IMR-90 (cell line): Measurements from ENCODE around the gene WDR47. TPM values are rescaled to one million over a fixed set of nuclear protein-coding genes. Genes with fewer than 3 reads are reported as not detected.

Experiments used
- ATAC-seq: fragments of 200-7000 bp; cut with Tn5 transposase; 2 replicates; pipeline ENCODE4 v1.9.1; 2020; ENCODE audit warnings: low read depth, mild to moderate bottlenecking, moderate library complexity
- BruUV-seq: library from RNA; stranded (reverse); fragments of 400-500 nt; replicated peaks from 2 replicates; lab custom pipeline; 2021; lab: Mats Ljungman, UMichigan
- CTCF ChIA-PET: fragments of 300-600 bp; formaldehyde crosslinking; extraction: SDS; loops from one replicate; lab custom pipeline; 2021; ENCODE audit warnings: antibody characterized with exemption; lab: Yijun Ruan, JAX
- POLR2A ChIA-PET: fragments of 300-600 bp; sonication (Branson Sonifier 250); formaldehyde crosslinking; loops from one replicate; lab custom pipeline; 2022; ENCODE audit warnings: antibody characterized with exemption; ENCODE audit not compliant: unreplicated experiment; lab: Charles Lee
- DNase-seq: peaks from one replicate; pipeline ENCODE4 v3.0.0; 2013
- H2AFZ ChIP-seq: replicated peaks from 2 replicates; pipeline ENCODE3; 2013; ENCODE audit warnings: low read length, mild to moderate bottlenecking; ENCODE audit not compliant: poor library complexity
- H2AK5ac ChIP-seq: 2 replicates; pipeline ENCODE4 v1.6.1; 2013; ENCODE audit warnings: low read depth, low read length, inconsistent platforms
- H2AK9ac ChIP-seq: replicated peaks from 2 replicates; pipeline ENCODE3; 2013; ENCODE audit warnings: mild to moderate bottlenecking, low read depth, low read length, moderate library complexity; ENCODE audit not compliant: poor library complexity
- H2BK120ac ChIP-seq: 2 replicates; pipeline ENCODE4 v1.6.1; 2013; ENCODE audit warnings: low read depth, low read length, inconsistent platforms
- H2BK15ac ChIP-seq: 3 replicates; pipeline ENCODE4 v1.6.1; 2013; ENCODE audit warnings: low read depth, low read length, inconsistent platforms
- H2BK20ac ChIP-seq: 2 replicates; pipeline ENCODE4 v1.6.1; 2013; ENCODE audit warnings: low read depth, mild to moderate bottlenecking, inconsistent platforms, low read length, moderate library complexity
- H2BK5ac ChIP-seq: 2 replicates; pipeline ENCODE4 v1.6.1; 2013; ENCODE audit warnings: mild to moderate bottlenecking, low read depth, low read length, inconsistent platforms; ENCODE audit not compliant: poor library complexity, severe bottlenecking
- H3K14ac ChIP-seq: replicated peaks from 2 replicates; pipeline ENCODE4 v1.6.1; 2013; ENCODE audit warnings: low read depth, low read length, inconsistent platforms
- H3K18ac ChIP-seq: 2 replicates; pipeline ENCODE4 v1.6.1; 2013; ENCODE audit warnings: low read depth, low read length, control low read depth
- H3K23ac ChIP-seq: 2 replicates; pipeline ENCODE4 v1.6.1; 2013; ENCODE audit warnings: low read depth, low read length, inconsistent platforms
- H3K27ac ChIP-seq: 2 replicates; pipeline ENCODE4 v1.5.1; 2013; ENCODE audit warnings: mild to moderate bottlenecking, control low read depth, low read length; ENCODE audit not compliant: insufficient read depth
- H3K27me3 ChIP-seq: 2 replicates; pipeline ENCODE4 v1.6.1; 2013; ENCODE audit warnings: low read length; ENCODE audit not compliant: control insufficient read depth, insufficient read depth
- H3K36me3 ChIP-seq: 2 replicates; pipeline ENCODE4 v1.6.1; 2013; ENCODE audit warnings: low read length, mixed read lengths; ENCODE audit not compliant: control insufficient read depth, insufficient read depth
- H3K4ac ChIP-seq: 2 replicates; pipeline ENCODE4 v1.6.1; 2013; ENCODE audit warnings: low read depth, low read length, inconsistent platforms
- H3K4me1 ChIP-seq: 2 replicates; pipeline ENCODE4 v1.6.1; 2013; ENCODE audit warnings: low read length, mixed read lengths; ENCODE audit not compliant: control insufficient read depth, insufficient read depth
- H3K4me2 ChIP-seq: 2 replicates; pipeline ENCODE4 v1.6.1; 2013; ENCODE audit warnings: low read depth, mild to moderate bottlenecking, control low read depth, low read length, moderate library complexity
- H3K4me3 ChIP-seq: 2 replicates; pipeline ENCODE4 v1.5.1; 2013; ENCODE audit warnings: low read depth, mild to moderate bottlenecking, control low read depth, low read length, moderate library complexity; ENCODE audit not compliant: insufficient read depth
- H3K56ac ChIP-seq: 2 replicates; pipeline ENCODE4 v1.6.1; 2013; ENCODE audit warnings: low read length, inconsistent platforms; ENCODE audit not compliant: insufficient read depth; ENCODE audit errors: extremely low read depth
- H3K79me1 ChIP-seq, 2 experiments: 2 replicates each; pipeline ENCODE4 v1.6.1; 2013; ENCODE audit warnings: low read length in 2 of 2, inconsistent platforms in 1 of 2, low read depth in 1 of 2
- H3K9ac ChIP-seq: 2 replicates; pipeline ENCODE4 v1.6.1; 2013; ENCODE audit warnings: low read depth, low read length, control low read depth
- H3K9me1 ChIP-seq: 2 replicates; pipeline ENCODE4 v1.6.1; 2013; ENCODE audit warnings: low read length, inconsistent platforms; ENCODE audit not compliant: insufficient read depth
- H3K9me3 ChIP-seq: 2 replicates; pipeline ENCODE4 v1.6.1; 2013; ENCODE audit warnings: low read length; ENCODE audit not compliant: control insufficient read depth, insufficient read depth
- H4K20me1 ChIP-seq: 2 replicates; pipeline ENCODE4 v1.6.1; 2013; ENCODE audit warnings: low read length, inconsistent platforms; ENCODE audit not compliant: insufficient read depth
- H4K5ac ChIP-seq: 2 replicates; pipeline ENCODE4 v1.6.1; 2013; ENCODE audit warnings: mild to moderate bottlenecking, low read depth, low read length, control low read depth
- H4K8ac ChIP-seq, 2 experiments: 2 replicates each; pipeline ENCODE4 v1.6.1; 2013; ENCODE audit warnings: low read depth in 2 of 2, low read length in 2 of 2, control low read depth in 1 of 2, inconsistent platforms in 1 of 2
- H4K91ac ChIP-seq: 2 replicates; pipeline ENCODE4 v1.6.1; 2013; ENCODE audit warnings: low read depth, low read length, inconsistent platforms; ENCODE audit not compliant: insufficient read depth
- CEBPB ChIP-seq: IDR thresholded peaks from 2 replicates; pipeline ENCODE4 v1.6.1; 2012; ENCODE audit warnings: low read depth, low read length, improper control_type of control experiment
- FOS ChIP-seq: fragments of 150-350 bp; IDR thresholded peaks from 2 replicates; pipeline ENCODE4 v1.6.1; 2016; ENCODE audit warnings: low read depth, low read length
- MXI1 ChIP-seq: IDR thresholded peaks from 2 replicates; pipeline ENCODE4 v1.6.1; 2012; ENCODE audit warnings: low read depth, mild to moderate bottlenecking, low read length, moderate library complexity, borderline replicate concordance
- RCOR1 ChIP-seq: IDR thresholded peaks from 2 replicates; pipeline ENCODE4 v1.6.1; 2012; ENCODE audit warnings: mild to moderate bottlenecking, low read length, improper control_type of control experiment; ENCODE audit not compliant: insufficient replicate concordance
- WGBS, 2 experiments: methylation state at CpG; one replicate each; pipeline versions ENCODE4 v1.1.5 to v1.1.7; 2013; ENCODE audit warnings: missing lambda C conversion rate in 2 of 2; ENCODE audit not compliant: insufficient read length in 1 of 2; ENCODE audit errors: extremely low coverage in 2 of 2; 5-methylcytosine and 5-hydroxymethylcytosine counted together
- dilution Hi-C: fragments of 300-500 bp; cut with HindIII; formaldehyde crosslinking; loops from one replicate; pipeline ENCODE4 v1.14.3; 2018; ENCODE audit warnings: low sequenced_read_pairs; ENCODE audit not compliant: unreplicated experiment
- in situ Hi-C: fragments of 300-500 bp; cut with MboI; formaldehyde crosslinking; loops from 3 replicates; pipeline ENCODE4 v1.14.3; 2019; ENCODE audit warnings: low sequenced_read_pairs, inconsistent platforms, mixed read lengths
- intact Hi-C: fragments of 100-400 bp; cut with micrococcal nuclease; formaldehyde crosslinking; loops from 2 replicates; pipeline ENCODE4 v1.10.0; 2022
- polyA plus RNA-seq, 3 experiments: library from polyadenylated mRNA; depleted of rRNA; stranded (reverse); fragments of >200 nt; gene quantifications; 2 replicates each; pipeline ENCODE4 v1.2.3, GENCODE V29; 2012; ENCODE audit warnings: low replicate concordance in 1 of 3
- total RNA-seq: library from RNA; depleted of rRNA; stranded (reverse); fragments of >200 nt; gene quantifications from 2 replicates; pipeline ENCODE4 v1.2.3, GENCODE V29; 2012
- TF ChIP-seq, protein P1 (sequence below): fragments of 150-350 bp; IDR thresholded peaks from 2 replicates; pipeline ENCODE4 v1.6.1; 2017; ENCODE audit warnings: mild to moderate bottlenecking, antibody characterized with exemption, low read length, low read depth

Gene WDR47
- total and polyA plus RNA-seq, 2 of the 4 experiments (the other 2 are of a cell fraction): 8.2 to 17.4 TPM

- dilution Hi-C loops: no loop called here
- intact Hi-C loops: no loop called here
- no peak overlapping the region for H3K18ac ChIP-seq
- no peak overlapping the region for H4K91ac ChIP-seq
- WGBS, 2 experiments: 82% methylated on average over 3 of the region's 5 CpGs; no CpG with 5 or more reads in 1 of the 2 experiments
- H2AK5ac ChIP-seq: no peak overlapping the region
- H3K4me1 ChIP-seq: 0 out of 2 replicates have a peak, but pooled peaks cover 2% of the 10 kb centered on the region
- no peak overlapping the region for H3K4ac ChIP-seq
- TF ChIP-seq MXI1 (no peak), RCOR1 (no peak), FOS (no peak), CEBPB (no peak)
- TF ChIP-seq, protein P1, sequence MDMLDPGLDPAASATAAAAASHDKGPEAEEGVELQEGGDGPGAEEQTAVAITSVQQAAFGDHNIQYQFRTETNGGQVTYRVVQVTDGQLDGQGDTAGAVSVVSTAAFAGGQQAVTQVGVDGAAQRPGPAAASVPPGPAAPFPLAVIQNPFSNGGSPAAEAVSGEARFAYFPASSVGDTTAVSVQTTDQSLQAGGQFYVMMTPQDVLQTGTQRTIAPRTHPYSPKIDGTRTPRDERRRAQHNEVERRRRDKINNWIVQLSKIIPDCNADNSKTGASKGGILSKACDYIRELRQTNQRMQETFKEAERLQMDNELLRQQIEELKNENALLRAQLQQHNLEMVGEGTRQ: no peak
- H3K56ac ChIP-seq: no peak overlapping the region
- no peak overlapping the region for H2BK120ac ChIP-seq
- no peak overlapping the region for H3K4me2 ChIP-seq
- BruUV-seq: no TSS peak
- H2AK9ac ChIP-seq: no peak overlapping the region
- no peak overlapping the region for H4K8ac ChIP-seq
- H3K9me1 ChIP-seq: peaks cover 11% of the 10 kb centered on the region
- no peak overlapping the region for H4K5ac ChIP-seq
- no peak overlapping the region for H3K4me3 ChIP-seq
- no peaks in the 10 kb centered on the region for H3K9me3 ChIP-seq
- DNase-seq: no peak
- H2BK15ac ChIP-seq: no peak overlapping the region
- peaks cover 7% of the 10 kb centered on the region for H3K36me3 ChIP-seq
- no peak overlapping the region for H3K27ac ChIP-seq
- CTCF ChIA-PET: no interaction called here
- H3K27me3 ChIP-seq: no peaks in the 10 kb centered on the region
- H2BK20ac ChIP-seq: no peak overlapping the region
- ATAC-seq: no peak
- no peak overlapping the region for H2BK5ac ChIP-seq
- H3K9ac ChIP-seq: no peak overlapping the region
- in situ Hi-C loops: no loop called here
- H2AFZ ChIP-seq: no peak overlapping the region
- peaks cover 10% of the 10 kb centered on the region; the same call in 1 of the 2 replicates for H4K20me1 ChIP-seq
- H3K23ac ChIP-seq: no peak overlapping the region
- H3K79me1 ChIP-seq: peaks cover 35 to 74% of the 10 kb centered on the region in 2 experiments
- no peak overlapping the region for H3K14ac ChIP-seq
- POLR2A ChIA-PET: no interaction called here
These were observed 84.0 kb downstream of the WDR47 start for GRCh38 chr1:108957888-108958287.
